Measurements from ENCODE around the gene MAGT1. TPM values are rescaled to one million over a fixed set of nuclear protein-coding genes. Genes with fewer than 3 reads are reported as not detected.

The MAGT1 gene
- total RNA-seq, 2 experiments from 2014 or later = 25.3 to 38.7 TPM

DNA sequence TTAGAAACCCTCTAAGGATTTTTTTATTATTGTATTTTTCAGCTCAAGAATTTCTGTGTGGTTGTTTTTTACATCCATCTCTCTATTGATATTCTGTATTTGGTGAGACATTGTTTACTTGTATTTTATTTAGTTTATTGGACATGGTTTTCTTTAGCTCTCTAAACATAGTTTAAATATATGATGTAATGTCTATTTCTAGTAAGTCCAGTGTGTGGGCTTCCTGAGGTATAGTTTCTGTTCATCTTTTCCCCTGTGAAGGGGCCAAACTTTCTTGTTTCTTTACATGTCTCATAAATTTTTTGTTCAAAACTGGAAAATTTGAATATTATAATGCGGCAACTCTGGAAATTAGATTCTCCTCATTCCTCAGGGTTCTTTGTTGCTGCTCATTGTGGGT is 81.0 kb downstream of the MAGT1 start:
- CTCF ChIA-PET (ENCODE audit: unreplicated experiment) = no interaction called here
- H3K4me2 ChIP-seq (ENCODE audit: low read length) = no peak overlapping the region
- no peaks in the 10 kb centered on the region for H3K79me2 ChIP-seq (ENCODE audit: insufficient read depth, low read depth, low read length)
- H3K4me1 ChIP-seq (ENCODE audit: insufficient read depth, low read length, poor library complexity, severe bottlenecking) = no peaks in the 10 kb centered on the region
- H3K27ac ChIP-seq (ENCODE audit: low read depth, low read length, poor library complexity, severe bottlenecking) = no peak overlapping the region
- H3K9me3 ChIP-seq (ENCODE audit: low read length) = no peaks in the 10 kb centered on the region
- no peak overlapping the region for H2AFZ ChIP-seq (ENCODE audit: low read length)
- no peaks in the 10 kb centered on the region for H3K36me3 ChIP-seq (ENCODE audit: insufficient read depth, low read length)
- intact Hi-C loops (cut with micrococcal nuclease; ENCODE audit: unreplicated experiment) = no loop called here
- no peak for DNase-seq (ENCODE audit: low spot score)
- no peaks in the 10 kb centered on the region for H4K20me1 ChIP-seq (ENCODE audit: insufficient read depth, low read length)
- no TSS peak for BruUV-seq (replicated peaks)
- no peaks in the 10 kb centered on the region for H3K9me2 ChIP-seq (ENCODE audit: insufficient read depth, low read length)
- POLR2A ChIA-PET = interaction anchor here (0.6 to 1.3 kb wide), 3 partner anchors 15 to 98 kb away, joined by 3 to 4 read pairs (median 3); no protein-coding TSS in a partner anchor
- no peak for TF ChIP-seq EZH2phosphoT487 (IDR thresholded peaks at IDR 0.05; ENCODE audit: borderline replicate concordance, low read depth, low read length)
- TF ChIP-seq, protein P1, sequence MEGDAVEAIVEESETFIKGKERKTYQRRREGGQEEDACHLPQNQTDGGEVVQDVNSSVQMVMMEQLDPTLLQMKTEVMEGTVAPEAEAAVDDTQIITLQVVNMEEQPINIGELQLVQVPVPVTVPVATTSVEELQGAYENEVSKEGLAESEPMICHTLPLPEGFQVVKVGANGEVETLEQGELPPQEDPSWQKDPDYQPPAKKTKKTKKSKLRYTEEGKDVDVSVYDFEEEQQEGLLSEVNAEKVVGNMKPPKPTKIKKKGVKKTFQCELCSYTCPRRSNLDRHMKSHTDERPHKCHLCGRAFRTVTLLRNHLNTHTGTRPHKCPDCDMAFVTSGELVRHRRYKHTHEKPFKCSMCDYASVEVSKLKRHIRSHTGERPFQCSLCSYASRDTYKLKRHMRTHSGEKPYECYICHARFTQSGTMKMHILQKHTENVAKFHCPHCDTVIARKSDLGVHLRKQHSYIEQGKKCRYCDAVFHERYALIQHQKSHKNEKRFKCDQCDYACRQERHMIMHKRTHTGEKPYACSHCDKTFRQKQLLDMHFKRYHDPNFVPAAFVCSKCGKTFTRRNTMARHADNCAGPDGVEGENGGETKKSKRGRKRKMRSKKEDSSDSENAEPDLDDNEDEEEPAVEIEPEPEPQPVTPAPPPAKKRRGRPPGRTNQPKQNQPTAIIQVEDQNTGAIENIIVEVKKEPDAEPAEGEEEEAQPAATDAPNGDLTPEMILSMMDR (conservative IDR thresholded peaks at IDR 0.05; ENCODE audit: low read length) = no peak
- H3K4me3 ChIP-seq (ENCODE audit: low read depth, low read length, poor library complexity, severe bottlenecking) = no peak overlapping the region

- Histone ChIP-seq H3K9me2 (ENCODE audit: insufficient read depth, low read length) (no peaks in the 10 kb centered on the region), H3K79me2 (ENCODE audit: insufficient read depth, low read depth, low read length) (no peaks in the 10 kb centered on the region), H3K4me2 (ENCODE audit: low read length) (no peak overlapping the region), H2AFZ (ENCODE audit: low read length) (no peak overlapping the region), H4K20me1 (ENCODE audit: insufficient read depth, low read length) (no peaks in the 10 kb centered on the region), H3K27ac (ENCODE audit: low read depth, low read length, poor library complexity, severe bottlenecking) (no peak overlapping the region), H3K4me1 (ENCODE audit: insufficient read depth, low read length, poor library complexity, severe bottlenecking) (no peaks in the 10 kb centered on the region), H3K36me3 (ENCODE audit: insufficient read depth, low read length) (no peaks in the 10 kb centered on the region), H3K4me3 (ENCODE audit: low read depth, low read length, poor library complexity, severe bottlenecking) (no peak overlapping the region), H3K9me3 (ENCODE audit: low read length) (no peaks in the 10 kb centered on the region)
- TF ChIP-seq, protein P1 (conservative IDR thresholded peaks at IDR 0.05; ENCODE audit: low read length) = no peak
- no peak for TF ChIP-seq EZH2phosphoT487 (IDR thresholded peaks at IDR 0.05; ENCODE audit: borderline replicate concordance, low read depth, low read length)
- intact Hi-C loops (cut with micrococcal nuclease; ENCODE audit: unreplicated experiment) = no loop called here
- ChIA-PET POLR2A (no interaction called here), CTCF (ENCODE audit: unreplicated experiment) (no interaction called here)
- DNase-seq (ENCODE audit: low spot score) = no peak
- BruUV-seq (replicated peaks) = no TSS peak
Observed at GRCh38 chrX:77802201-77802600, 93.0 kb downstream of the MAGT1 start.

GRCh38 chrX:77795124-77795523 is 100.1 kb downstream of the MAGT1 start:
- DNase-seq (ENCODE audit: low spot score) = no peak
- TF ChIP-seq, protein P1 (conservative IDR thresholded peaks at IDR 0.05; ENCODE audit: low read length) = no peak
- no peak for TF ChIP-seq EZH2phosphoT487 (IDR thresholded peaks at IDR 0.05; ENCODE audit: borderline replicate concordance, low read depth, low read length)
- no peaks in the 10 kb centered on the region for H3K9me3 ChIP-seq (ENCODE audit: low read length)

More at GRCh38 chrX:77795124-77795523, 100.1 kb downstream of the MAGT1 start:
- no peak overlapping the region for H3K4me2 ChIP-seq (ENCODE audit: low read length)
- no peaks in the 10 kb centered on the region for H3K4me1 ChIP-seq (ENCODE audit: insufficient read depth, low read length, poor library complexity, severe bottlenecking)
- BruUV-seq (replicated peaks) = no TSS peak
- H3K9me2 ChIP-seq (ENCODE audit: insufficient read depth, low read length) = no peaks in the 10 kb centered on the region
- H4K20me1 ChIP-seq (ENCODE audit: insufficient read depth, low read length) = no peaks in the 10 kb centered on the region
- no peak overlapping the region for H3K27ac ChIP-seq (ENCODE audit: low read depth, low read length, poor library complexity, severe bottlenecking)
- H3K4me3 ChIP-seq (ENCODE audit: low read depth, low read length, poor library complexity, severe bottlenecking) = no peak overlapping the region
- CTCF ChIA-PET (ENCODE audit: unreplicated experiment) = no interaction called here
- POLR2A ChIA-PET = no interaction called here
- intact Hi-C loops (cut with micrococcal nuclease; ENCODE audit: unreplicated experiment) = no loop called here
- H2AFZ ChIP-seq (ENCODE audit: low read length) = no peak overlapping the region
- H3K36me3 ChIP-seq (ENCODE audit: insufficient read depth, low read length) = no peaks in the 10 kb centered on the region
- no peaks in the 10 kb centered on the region for H3K79me2 ChIP-seq (ENCODE audit: insufficient read depth, low read depth, low read length)
